SK-N-SH treated with all-trans-retinoic acid at 6 μM for 48 hours (cell line): ENCODE data around the gene LCN1.
A peak's percentile ranks its signal among the peaks of the same experiment; 100 is the strongest.

Experiments
- ATAC-seq: fragments of 200-7000 bp; cut with Tn5 transposase; 3 replicates; pipeline ENCODE4 v1.9.1; 2020; ENCODE audit warnings: mild to moderate bottlenecking, moderate library complexity
- ARNTL ChIP-seq: fragments of 450-650 bp; formaldehyde crosslinking; IDR thresholded peaks from 2 replicates; pipeline ENCODE4 v1.5.0; 2020; ENCODE audit warnings: low read depth, mild to moderate bottlenecking, moderate library complexity, borderline replicate concordance
- BACH2 ChIP-seq: fragments of 250-450 bp; sonication (Bioruptor Pico); IDR thresholded peaks from 2 replicates; pipeline ENCODE4 v1.9.0; 2021; ENCODE audit warnings: mild to moderate bottlenecking, borderline replicate concordance
- CREB5 ChIP-seq: fragments of 250-450 bp; sonication (Bioruptor Pico); IDR thresholded peaks from 2 replicates; pipeline ENCODE4 v1.5.1; 2020; ENCODE audit warnings: low read depth, mild to moderate bottlenecking, moderate library complexity
- CSDC2 ChIP-seq: fragments of 250-450 bp; sonication (Bioruptor Pico); IDR thresholded peaks from 2 replicates; pipeline ENCODE4 v1.5.0; 2020; ENCODE audit warnings: mild to moderate bottlenecking, moderate library complexity
- CSRNP3 ChIP-seq: fragments of 250-450 bp; sonication (Bioruptor Pico); IDR thresholded peaks from 2 replicates; pipeline ENCODE4 v1.5.1; 2021; ENCODE audit warnings: mild to moderate bottlenecking, moderate library complexity
- ESRRG ChIP-seq: fragments of 250-450 bp; sonication (Bioruptor Pico); IDR thresholded peaks from 2 replicates; pipeline ENCODE4 v1.6.1; 2021; ENCODE audit warnings: mild to moderate bottlenecking
- GLIS3 ChIP-seq: fragments of 250-450 bp; sonication (Bioruptor Pico); IDR thresholded peaks from 2 replicates; pipeline ENCODE4 v1.5.0; 2020; ENCODE audit warnings: mild to moderate bottlenecking, moderate library complexity
- ISL1 ChIP-seq: fragments of 250-450 bp; sonication (Bioruptor Pico); IDR thresholded peaks from 2 replicates; pipeline ENCODE4 v2.1.2; 2022; ENCODE audit warnings: mild to moderate bottlenecking, moderate library complexity
- OSR1 ChIP-seq: fragments of 250-450 bp; sonication (Bioruptor Pico); IDR thresholded peaks from 2 replicates; pipeline ENCODE4 v1.8.0; 2022; ENCODE audit warnings: moderate library complexity, mild to moderate bottlenecking, inconsistent platforms
- PATZ1 ChIP-seq: fragments of 250-450 bp; sonication (Bioruptor Pico); IDR thresholded peaks from 2 replicates; pipeline ENCODE4 v1.8.0; 2020; ENCODE audit warnings: mild to moderate bottlenecking, moderate library complexity, borderline replicate concordance
- POU6F1 ChIP-seq: fragments of 250-450 bp; sonication (Bioruptor Pico); IDR thresholded peaks from 2 replicates; pipeline ENCODE4 v1.8.0; 2021; ENCODE audit warnings: low read depth, mild to moderate bottlenecking, moderate library complexity, borderline replicate concordance
- PPARA ChIP-seq: fragments of 250-450 bp; sonication (Bioruptor Pico); IDR thresholded peaks from 2 replicates; pipeline ENCODE4 v1.5.0; 2020; ENCODE audit warnings: mild to moderate bottlenecking, borderline replicate concordance
- RARB ChIP-seq: fragments of 250-450 bp; sonication (Bioruptor Pico); IDR thresholded peaks from 2 replicates; pipeline ENCODE4 v1.8.0; 2021; ENCODE audit warnings: mild to moderate bottlenecking, moderate library complexity
- SNAI2 ChIP-seq: fragments of 250-450 bp; sonication (Bioruptor Pico); IDR thresholded peaks from 2 replicates; pipeline ENCODE4 v1.5.0; 2020; ENCODE audit warnings: mild to moderate bottlenecking, moderate library complexity
- TCF4 ChIP-seq: fragments of 250-450 bp; sonication (Bioruptor Pico); IDR thresholded peaks from 2 replicates; pipeline ENCODE4 v1.8.0; 2021; ENCODE audit warnings: mild to moderate bottlenecking, moderate library complexity, borderline replicate concordance
- ZC3H10 ChIP-seq: fragments of 250-450 bp; sonication (Bioruptor Pico); IDR thresholded peaks from 2 replicates; pipeline ENCODE4 v1.5.1; 2021; ENCODE audit warnings: mild to moderate bottlenecking, moderate library complexity
- ZFP3 ChIP-seq: fragments of 250-450 bp; sonication (Bioruptor Pico); IDR thresholded peaks from 2 replicates; pipeline ENCODE4 v1.5.0; 2020; ENCODE audit warnings: mild to moderate bottlenecking, moderate library complexity
- ZFP30 ChIP-seq: fragments of 450-650 bp; formaldehyde crosslinking; IDR thresholded peaks from 2 replicates; pipeline ENCODE4 v1.5.0; 2022; ENCODE audit warnings: mild to moderate bottlenecking, moderate library complexity
- ZNF565 ChIP-seq: fragments of 450-650 bp; formaldehyde crosslinking; conservative IDR thresholded peaks from 2 replicates; pipeline ENCODE4 v1.5.0; 2020; ENCODE audit warnings: low read depth, mild to moderate bottlenecking, moderate library complexity
- ZNF70 ChIP-seq: fragments of 450-650 bp; formaldehyde crosslinking; IDR thresholded peaks from 2 replicates; pipeline ENCODE4 v1.5.0; 2020; ENCODE audit warnings: mild to moderate bottlenecking, moderate library complexity
- ZNF8 ChIP-seq: fragments of 450-650 bp; formaldehyde crosslinking; IDR thresholded peaks from 2 replicates; pipeline ENCODE4 v1.5.0; 2020; ENCODE audit warnings: mild to moderate bottlenecking, moderate library complexity

LCN1 gene

GRCh38 chr9:135474915-135475314 is 46.3 kb upstream of the LCN1 start:
- ATAC-seq: peak; percentile 57
- TF ChIP-seq TCF4 (CRISPR knock-in tag) (no peak), CSRNP3 (no peak), PPARA (CRISPR knock-in tag) (no peak), RARB (CRISPR knock-in tag) (no peak), CSDC2 (CRISPR knock-in tag) (no peak), POU6F1 (CRISPR knock-in tag) (no peak), ZNF565 (CRISPR knock-in tag) (no peak), ESRRG (CRISPR knock-in tag) (no peak), ZFP30 (CRISPR knock-in tag) (no peak), OSR1 (CRISPR knock-in tag) (no peak), PATZ1 (CRISPR knock-in tag) (no peak), BACH2 (no peak), SNAI2 (no peak), ISL1 (CRISPR knock-in tag) (no peak), ZFP3 (no peak), ZC3H10 (CRISPR knock-in tag) (no peak), ZNF8 (CRISPR knock-in tag) (no peak)

GRCh38 chr9:135476561-135477355 is 44.5 kb upstream of the LCN1 start:
- no peak for ATAC-seq
- TF ChIP-seq CREB5 (no peak), ARNTL (CRISPR knock-in tag) (no peak), POU6F1 (CRISPR knock-in tag) (no peak), ZFP3 (no peak), PPARA (CRISPR knock-in tag) (no peak), ZNF565 (CRISPR knock-in tag) (no peak), ZNF8 (CRISPR knock-in tag) (no peak), CSRNP3 (no peak), GLIS3 (CRISPR knock-in tag) (no peak), ZFP30 (CRISPR knock-in tag) (no peak)
- TF ChIP-seq, all 23 proteins: peak for 0

- no peak for ATAC-seq
These were observed 43.0 kb upstream of the LCN1 start for GRCh38 chr9:135478191-135478590.

More at GRCh38 chr9:135478191-135478590, 43.0 kb upstream of the LCN1 start:
- TF ChIP-seq RARB (CRISPR knock-in tag) (no peak), PATZ1 (CRISPR knock-in tag) (no peak), CSDC2 (CRISPR knock-in tag) (no peak), ZNF70 (no peak), ZNF565 (CRISPR knock-in tag) (no peak)
